HG02623 (cell line): ENCODE data around the gene SKAP2.

Experiments used
- ATAC-seq: cut with Tn5 transposase; IDR thresholded peaks from one replicate; pipeline ENCODE4 v1.9.1; 2021; ENCODE audit warnings: moderate library complexity; ENCODE audit not compliant: unreplicated experiment

Gene SKAP2, protein sequence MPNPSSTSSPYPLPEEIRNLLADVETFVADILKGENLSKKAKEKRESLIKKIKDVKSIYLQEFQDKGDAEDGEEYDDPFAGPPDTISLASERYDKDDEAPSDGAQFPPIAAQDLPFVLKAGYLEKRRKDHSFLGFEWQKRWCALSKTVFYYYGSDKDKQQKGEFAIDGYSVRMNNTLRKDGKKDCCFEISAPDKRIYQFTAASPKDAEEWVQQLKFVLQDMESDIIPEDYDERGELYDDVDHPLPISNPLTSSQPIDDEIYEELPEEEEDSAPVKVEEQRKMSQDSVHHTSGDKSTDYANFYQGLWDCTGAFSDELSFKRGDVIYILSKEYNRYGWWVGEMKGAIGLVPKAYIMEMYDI

DNA sequence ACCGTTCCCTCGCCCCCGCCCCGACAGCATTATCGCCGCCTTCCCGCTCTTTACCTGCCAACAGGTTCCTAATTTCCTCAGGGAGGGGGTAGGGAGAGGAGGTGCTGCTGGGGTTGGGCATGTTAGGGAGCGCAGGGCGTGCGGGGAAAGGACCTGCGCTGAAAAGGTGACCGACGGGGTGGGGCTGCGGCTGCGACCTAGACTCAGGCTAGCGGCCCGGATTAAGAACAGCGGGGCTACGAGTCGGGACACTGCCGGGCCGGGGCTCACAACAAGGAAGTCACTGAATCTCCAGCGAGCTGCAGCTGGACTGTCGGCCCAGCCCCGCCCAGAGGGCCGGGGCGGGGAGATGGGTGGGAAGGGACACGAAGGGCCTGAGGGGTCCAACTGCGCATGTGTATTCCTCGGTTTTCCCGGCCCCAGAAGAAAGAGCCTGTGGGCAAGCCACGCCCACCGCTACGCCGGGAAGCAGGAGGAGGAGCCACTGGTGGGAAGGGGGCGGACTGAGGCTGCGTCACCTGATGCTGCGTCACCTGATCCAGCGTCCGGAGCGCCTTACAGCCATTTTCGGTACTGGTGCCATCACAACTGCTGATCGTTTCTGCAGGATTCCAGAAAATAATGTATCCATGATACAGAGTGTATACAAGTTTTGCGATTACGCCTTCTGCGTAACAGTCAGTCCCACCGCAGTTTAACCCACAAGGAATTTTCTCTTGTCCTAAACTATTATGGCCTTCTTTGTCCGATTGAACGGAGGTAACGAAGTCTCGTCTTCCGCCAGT lies at the start of gene SKAP2:
SKAP2 (minus strand) TSS at position 282 of the 785 bp plus-strand sequence; CDS start at position 121, 161 bp downstream.
- ATAC-seq, result peak; percentile 90

DNA sequence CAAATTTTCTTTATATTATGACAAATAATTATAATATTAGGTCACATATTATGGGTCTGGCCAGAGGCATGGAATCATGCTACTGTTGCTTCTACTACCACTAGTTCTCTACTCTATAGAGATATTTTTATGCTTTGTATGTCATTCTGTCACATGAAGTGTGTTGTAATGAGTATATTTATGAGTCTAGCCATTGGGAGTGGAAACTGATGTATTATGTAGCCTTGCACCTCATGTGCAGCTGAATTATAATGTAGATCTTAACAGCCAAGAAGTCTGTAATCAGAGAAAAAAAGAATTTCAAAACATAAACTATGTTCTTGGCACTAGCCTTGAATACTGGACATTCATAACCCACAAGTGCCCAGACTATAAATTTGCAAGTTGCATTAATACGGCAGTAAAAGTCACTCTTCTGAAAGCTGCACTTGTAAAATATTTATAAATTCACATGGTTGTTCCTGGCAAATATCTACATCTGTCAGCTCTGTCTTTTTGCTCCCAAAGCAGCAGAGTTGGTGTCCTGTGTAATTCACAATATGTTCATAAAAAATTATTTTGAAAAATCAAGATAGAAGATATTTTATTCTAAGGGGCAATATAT lies 48.6 kb upstream of the SKAP2 start:
- ATAC-seq, result no peak

- ATAC-seq, result no peak
Observed at GRCh38 chr7:26912338-26912737, 47.9 kb upstream of the SKAP2 start.

GRCh38 chr7:26910221-26910620 lies 45.8 kb upstream of the SKAP2 start:
- ATAC-seq, result no peak

GRCh38 chr7:26900251-26900650 lies 35.9 kb upstream of the SKAP2 start:
- ATAC-seq, result no peak

DNA sequence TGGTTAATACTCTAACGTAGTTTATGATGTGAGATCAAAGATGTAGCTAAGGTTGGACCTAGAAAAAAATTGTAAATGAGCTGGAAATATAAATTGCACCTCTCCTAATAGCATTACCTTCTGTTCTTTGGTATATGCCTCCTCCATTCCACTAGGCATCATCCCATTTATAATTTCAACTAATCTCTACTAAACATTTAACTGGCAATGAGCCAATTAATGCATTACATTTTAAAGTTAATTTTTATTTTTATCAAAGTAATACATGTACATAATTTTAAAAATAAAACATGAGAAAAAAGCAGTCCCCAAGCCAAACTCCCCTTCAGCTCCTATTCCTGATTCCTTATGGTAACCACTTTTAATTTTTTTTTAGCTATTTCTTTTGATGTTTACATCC lies 35.1 kb upstream of the SKAP2 start:
- no peak for ATAC-seq

- ATAC-seq, result no peak
Observed at GRCh38 chr7:26898891-26899290, 34.5 kb upstream of the SKAP2 start.

DNA sequence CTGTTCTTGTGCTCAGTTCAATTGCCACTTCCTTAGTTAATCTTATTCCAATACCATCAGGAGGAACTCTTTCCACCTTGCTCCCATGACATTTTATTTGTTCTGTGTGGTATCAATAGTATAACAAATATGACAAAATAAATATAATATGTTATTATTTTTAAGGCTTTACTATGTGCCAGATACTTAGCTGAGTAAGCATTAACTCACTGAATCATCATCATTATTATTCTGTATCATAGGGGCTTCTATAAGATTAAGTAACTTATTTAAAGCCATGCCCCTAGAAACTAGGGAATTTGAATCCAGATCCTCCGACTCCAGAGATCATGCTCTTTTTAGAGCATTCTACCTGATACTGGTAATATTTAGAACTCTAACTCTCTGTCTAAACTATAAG lies 33.5 kb upstream of the SKAP2 start:
- no peak for ATAC-seq

- peak; percentile 58 for ATAC-seq
Observed at GRCh38 chr7:26891400-26892350, 27.3 kb upstream of the SKAP2 start.

DNA sequence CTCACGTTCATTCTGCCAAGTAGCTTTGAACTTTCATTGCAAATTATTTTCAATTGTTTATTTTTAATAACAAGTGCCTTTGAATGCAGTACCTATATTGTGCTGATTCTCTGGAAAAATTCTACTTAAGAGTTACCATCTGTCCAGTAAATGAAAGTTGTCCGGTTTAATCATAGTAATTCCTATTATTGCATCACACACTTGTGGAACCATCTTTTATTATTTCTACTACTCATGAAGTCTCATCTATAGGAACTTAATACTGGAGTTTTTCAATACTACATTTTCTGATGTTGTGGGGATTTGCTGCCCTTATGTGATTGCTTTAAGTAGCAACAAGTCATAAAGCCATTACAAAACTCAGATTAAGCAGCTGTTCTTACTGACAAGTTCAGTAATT lies 16.5 kb upstream of the SKAP2 start:
- no peak for ATAC-seq

DNA sequence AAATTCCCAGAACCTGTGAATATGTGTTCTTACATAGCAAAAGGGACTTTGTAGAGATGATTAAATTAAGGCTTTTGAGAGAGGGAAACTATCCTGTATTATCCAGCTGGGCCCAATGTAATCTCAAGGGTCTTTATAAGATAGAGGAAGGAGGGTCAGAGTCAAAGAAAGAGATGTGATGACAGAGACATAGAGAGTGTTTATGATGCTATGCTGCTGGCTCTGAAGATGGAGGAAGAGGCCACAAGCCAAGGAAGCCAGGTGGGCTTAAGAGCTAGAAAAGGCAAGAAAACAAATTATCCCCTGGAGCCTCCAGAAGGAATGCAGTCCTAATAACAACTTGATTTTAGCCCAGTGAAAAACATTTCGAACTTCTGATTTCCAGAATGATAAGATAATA lies 15.3 kb upstream of the SKAP2 start:
- ATAC-seq, result no peak

DNA sequence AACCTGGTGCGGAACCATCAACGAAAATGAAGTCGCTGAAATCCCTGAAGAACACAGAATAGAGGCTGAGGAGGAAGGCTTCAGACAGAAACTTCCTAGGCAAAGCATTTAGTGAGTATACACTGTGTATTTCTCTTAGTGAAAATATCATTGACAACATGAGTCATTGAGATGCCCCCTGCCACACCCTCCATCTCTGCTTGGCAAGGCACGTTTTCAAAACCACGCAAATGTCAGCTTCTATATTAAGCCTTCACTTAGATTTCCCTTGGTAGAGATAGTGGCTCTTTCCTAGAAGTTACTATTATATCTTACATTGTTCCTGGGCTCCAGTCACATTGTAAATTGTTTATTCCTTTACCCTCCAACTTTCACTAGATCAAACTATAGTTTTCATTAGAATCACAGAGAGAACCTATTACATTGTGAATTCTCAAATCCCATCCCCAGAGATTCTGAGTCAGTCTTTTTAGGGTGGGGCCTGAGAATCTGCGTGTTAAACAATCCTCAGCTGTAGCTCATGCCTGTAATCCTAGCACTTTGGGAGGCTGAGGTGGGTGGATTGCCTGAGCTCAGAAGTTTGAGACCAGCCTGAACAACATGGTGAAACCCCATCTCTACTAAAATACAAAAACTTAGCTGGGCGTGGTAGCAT lies 4.6 kb upstream of the SKAP2 start:
- ATAC-seq, result no peak

DNA sequence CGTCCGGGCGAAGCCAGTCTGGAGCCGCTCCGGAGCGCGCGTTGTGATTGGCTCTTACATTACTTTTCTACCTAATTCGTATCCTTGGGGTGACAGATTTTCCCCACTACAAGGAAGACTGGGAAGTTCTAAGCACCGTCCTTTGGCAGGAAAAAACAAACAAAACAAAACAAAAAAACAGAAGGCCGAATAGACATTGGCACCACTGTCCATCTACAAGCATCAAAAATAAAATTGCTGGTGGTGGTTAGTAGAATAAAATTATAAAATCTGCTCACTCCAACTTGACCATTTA lies 651 bp upstream of the SKAP2 start:
- peak; percentile 28 for ATAC-seq

GRCh38 chr7:26863518-26864308 lies 677 bp downstream of the SKAP2 start:
- no peak for ATAC-seq

- no peak for ATAC-seq
Observed at GRCh38 chr7:26862834-26863233, 1.6 kb downstream of the SKAP2 start.

DNA sequence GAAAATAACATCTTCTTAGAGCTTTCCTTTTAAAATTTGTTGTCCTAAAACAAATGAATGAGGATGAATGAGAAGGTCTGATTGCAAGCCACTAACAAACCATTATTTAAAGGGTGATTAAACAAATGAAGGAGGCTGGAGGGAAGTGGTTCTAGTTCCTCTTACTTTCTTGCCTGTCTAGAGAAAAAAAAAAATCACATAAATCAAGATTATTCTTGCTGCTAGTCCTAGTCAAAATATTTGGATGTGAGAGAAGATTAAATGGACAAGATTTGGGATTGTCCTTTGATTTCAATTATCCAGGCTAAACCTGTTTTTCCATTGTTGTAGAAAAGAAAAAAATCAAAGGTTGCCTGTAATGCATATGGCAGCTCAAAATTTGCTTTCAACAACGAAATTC lies 3.3 kb downstream of the SKAP2 start:
- no peak for ATAC-seq

GRCh38 chr7:26860361-26860760 lies 4.0 kb downstream of the SKAP2 start:
- ATAC-seq, result no peak

DNA sequence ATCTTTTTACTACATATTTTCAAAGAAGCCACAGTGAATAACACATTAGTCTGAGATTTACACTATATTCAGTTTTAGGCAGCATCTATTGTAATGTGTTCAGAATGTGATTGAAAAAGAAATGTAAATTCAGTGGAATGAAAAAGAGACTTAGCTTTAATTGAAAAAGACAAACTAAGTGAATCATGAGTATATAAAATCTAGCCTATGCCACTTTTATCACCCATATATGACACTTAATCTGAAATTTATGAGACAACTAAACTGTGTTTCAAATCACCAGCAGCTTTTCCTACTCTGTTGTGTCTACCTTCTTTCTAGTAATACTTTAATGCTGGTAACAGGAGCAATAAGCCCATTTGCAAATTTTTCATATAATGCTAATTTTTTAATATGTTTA lies 4.7 kb downstream of the SKAP2 start:
- ATAC-seq, result no peak

DNA sequence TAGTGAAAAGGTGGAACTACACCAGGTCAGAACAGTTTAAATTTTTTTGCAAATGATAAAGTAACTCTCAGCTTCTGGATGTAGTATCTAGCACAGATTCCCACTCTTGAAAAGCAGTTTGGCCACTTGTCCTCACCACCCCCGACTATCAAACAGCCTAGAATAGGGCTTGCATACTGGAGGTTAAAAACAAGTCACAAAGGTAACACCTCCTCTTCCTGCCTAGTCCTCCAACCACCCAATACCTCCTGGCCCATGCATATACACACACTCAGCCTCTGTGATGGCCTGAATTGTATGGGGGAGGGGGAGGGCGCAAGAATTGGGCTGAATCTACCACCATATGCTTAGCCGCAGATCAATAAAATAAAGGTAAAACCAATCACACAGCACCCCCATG lies 5.7 kb downstream of the SKAP2 start:
- ATAC-seq, result no peak

DNA sequence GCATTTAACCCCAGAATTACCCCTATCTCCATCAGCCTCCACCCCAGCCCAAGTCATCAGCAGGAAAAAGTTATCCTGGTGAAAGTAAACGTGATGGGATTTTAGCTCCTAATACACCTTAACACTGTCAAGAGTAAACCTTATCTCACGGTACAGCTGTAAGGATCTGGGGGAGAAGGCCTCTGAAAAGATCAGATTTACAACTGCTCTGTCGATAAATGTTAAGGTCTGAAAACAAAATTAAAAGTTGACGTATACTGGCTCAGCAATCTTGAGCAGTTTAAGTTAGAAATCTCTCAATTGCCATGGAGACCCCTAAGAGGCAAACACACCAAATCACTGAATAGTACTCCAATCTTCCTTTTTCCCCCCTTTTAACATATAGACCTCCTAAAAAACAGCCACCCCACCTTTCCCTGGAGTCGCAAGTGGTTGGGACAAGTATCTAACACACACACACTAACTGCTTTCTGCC lies 6.1 kb downstream of the SKAP2 start:
- ATAC-seq, result no peak
